Measurements from ENCODE around the gene TBL3. TPM values are rescaled to one million over a fixed set of nuclear protein-coding genes. Genes with fewer than 3 reads are reported as not detected.

Gene TBL3
- total RNA-seq, 1 experiment from 2014 or later = 68.9 TPM

DNA sequence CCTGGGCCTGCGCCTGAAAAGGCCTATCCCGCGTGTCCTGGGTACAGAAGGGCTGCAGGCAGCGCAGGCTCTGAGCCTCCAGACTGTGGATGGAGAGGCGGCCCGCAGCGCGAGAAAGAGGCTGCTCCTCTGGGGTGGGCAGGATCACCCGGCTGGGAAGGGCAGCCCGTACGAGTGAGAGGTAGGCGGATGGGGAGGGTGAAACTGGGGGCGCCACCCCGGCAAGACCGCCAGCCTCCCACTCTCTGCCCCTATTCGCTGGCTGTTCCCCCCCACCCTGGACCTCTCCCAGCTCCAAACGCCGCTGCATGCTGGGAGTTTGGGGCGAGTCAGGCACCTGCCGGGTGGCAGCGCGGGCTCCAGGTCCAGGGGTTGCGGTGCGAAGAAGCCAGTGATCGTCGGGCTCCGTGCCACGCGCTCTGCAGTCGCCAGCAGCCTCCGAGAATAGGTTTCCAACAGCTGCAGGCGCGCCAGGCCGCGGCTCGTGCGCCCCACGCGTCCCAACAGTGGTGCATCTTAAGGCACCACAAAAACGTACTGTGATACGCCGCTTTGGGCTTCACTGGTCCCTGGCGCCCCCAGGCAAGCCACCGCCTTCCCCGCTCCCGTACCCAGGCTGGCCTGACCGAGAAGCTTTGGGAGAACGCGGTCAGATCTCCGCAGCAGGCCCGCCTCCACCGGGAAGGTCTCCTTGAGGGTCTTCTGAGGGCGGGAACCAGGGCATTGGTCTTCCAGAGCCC, 8.3 kb downstream of the TBL3 start:
- no TSS peak for BruUV-seq (replicated peaks)
- Histone ChIP-seq H3K27me3 (ENCODE audit: insufficient read depth, low read length) (no peaks in the 10 kb centered on the region), H4K20me1 (ENCODE audit: insufficient read depth) (no peaks in the 10 kb centered on the region), H3K4me3 (replicated peaks in 1 of 2; ENCODE audit: low read depth in 1 of 2, low read length in 2 of 2) (peak overlapping the region; percentile 60 to 65), H3K4me2 (ENCODE audit: low read length) (peak overlapping the region; percentile 97), H3K9me3 (ENCODE audit: control insufficient read depth in 1 of 2, insufficient read depth in 1 of 2, low read depth in 1 of 2, low read length in 2 of 2) (no peaks in the 10 kb centered on the region), H2AFZ (ENCODE audit: low read depth, low read length, poor library complexity, severe bottlenecking) (no peak overlapping the region), H3K9ac (ENCODE audit: low read length) (peak overlapping the region; percentile 84), H3K4me1 (ENCODE audit: control insufficient read depth in 1 of 2, insufficient read depth in 2 of 2, low read length in 2 of 2) (peaks cover 43 to 69% of the 10 kb centered on the region in 2 experiments), H3K79me2 (ENCODE audit: insufficient read depth, low read length) (peaks cover 10% of the 10 kb centered on the region), H3K36me3 (ENCODE audit: control insufficient read depth in 1 of 2, insufficient read depth in 2 of 2, low read length in 2 of 2) (peaks cover 0 to 27% of the 10 kb centered on the region in 2 experiments; a peak in 2 of 4 replicates), H3K27ac (ENCODE audit: low read depth, low read length) (peak overlapping the region; percentile 88), H3K9me2 (ENCODE audit: insufficient read depth) (no peaks in the 10 kb centered on the region)
- intact Hi-C loops (cut with micrococcal nuclease) = no loop called here
- DNase-seq (ENCODE audit: low read depth, low spot score) (no peak), ATAC-seq (peak; percentile 5)
- CTCF ChIA-PET = interaction anchor here (1.7 kb wide), 1 partner anchor 160 kb away, joined by 8 read pairs; no protein-coding TSS in a partner anchor
- POLR2A ChIA-PET = interaction anchor here (1.5 to 12.5 kb wide), 4 partner anchors 10 to 175 kb away, joined by 5 to 104 read pairs (median 10); partner anchors contain the start of genes NDUFB10, RNF151, RPS2 and TRAF7
- TF ChIP-seq SIN3A (IDR thresholded peaks at IDR 0.05; ENCODE audit: low read depth) (no peak), POLR2AphosphoS5 (IDR thresholded peaks at IDR 0.05; ENCODE audit: low read depth, low read length) (peak; percentile 18; the same call in 1 of the 2 replicates)
- RAD21 ChIA-PET (ENCODE audit: low non-redundant PET in 1 of 2, low total read pairs in 2 of 2, uncharacterized antibody in 2 of 2, unreplicated experiment in 2 of 2) = no interaction called here

DNA sequence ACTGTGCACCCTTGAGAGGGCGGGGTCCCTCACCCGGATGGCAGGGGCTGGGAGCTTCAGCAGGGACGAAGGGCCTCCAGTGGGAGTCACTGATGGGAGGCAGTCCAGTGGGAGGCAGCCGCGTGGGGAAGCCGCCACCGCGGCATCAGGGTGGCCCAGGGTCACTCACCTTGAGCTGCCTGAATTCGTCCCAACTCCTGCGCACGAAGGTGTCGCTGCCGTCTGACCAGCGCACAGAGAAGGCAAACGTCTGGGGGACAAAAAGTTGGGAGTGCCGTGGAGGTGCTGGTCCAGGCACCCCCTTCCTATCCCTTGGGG, 8.9 kb downstream of the TBL3 start:
- POLR2A ChIA-PET = interaction anchor here (2.0 to 12.5 kb wide), 3 partner anchors 15 to 174 kb away, joined by 5 to 104 read pairs (median 14); partner anchors contain the start of genes NDUFB10, RNF151, RPS2 and TRAF7
- Histone ChIP-seq H3K4me3 (replicated peaks in 1 of 2; ENCODE audit: low read depth in 1 of 2, low read length in 2 of 2) (peak overlapping the region; percentile 60 to 65), H3K4me1 (ENCODE audit: control insufficient read depth in 1 of 2, insufficient read depth in 2 of 2, low read length in 2 of 2) (peaks cover 49 to 74% of the 10 kb centered on the region in 2 experiments), H3K79me2 (ENCODE audit: insufficient read depth, low read length) (peaks cover 15% of the 10 kb centered on the region), H3K9me3 (ENCODE audit: control insufficient read depth in 1 of 2, insufficient read depth in 1 of 2, low read depth in 1 of 2, low read length in 2 of 2) (no peaks in the 10 kb centered on the region), H3K9ac (ENCODE audit: low read length) (peak overlapping the region; percentile 84), H4K20me1 (ENCODE audit: insufficient read depth) (no peaks in the 10 kb centered on the region), H3K4me2 (ENCODE audit: low read length) (peak overlapping the region; percentile 97), H3K27ac (ENCODE audit: low read depth, low read length) (peak overlapping the region; percentile 88; the same call in 1 of the 2 replicates), H3K27me3 (ENCODE audit: insufficient read depth, low read length) (no peaks in the 10 kb centered on the region), H3K36me3 (ENCODE audit: control insufficient read depth in 1 of 2, insufficient read depth in 2 of 2, low read length in 2 of 2) (peaks cover 1 to 22% of the 10 kb centered on the region in 2 experiments; a peak in 2 of 4 replicates), H3K9me2 (ENCODE audit: insufficient read depth) (no peaks in the 10 kb centered on the region), H2AFZ (ENCODE audit: low read depth, low read length, poor library complexity, severe bottlenecking) (no peak overlapping the region)
- RAD21 ChIA-PET (ENCODE audit: low non-redundant PET in 1 of 2, low total read pairs in 2 of 2, uncharacterized antibody in 2 of 2, unreplicated experiment in 2 of 2) = no interaction called here
- TF ChIP-seq POLR2A (IDR thresholded peaks at IDR 0.05; ENCODE audit: borderline replicate concordance, extremely low read depth, insufficient read depth, insufficient read length) (peak; percentile 13), MAX (IDR thresholded peaks at IDR 0.05) (no peak)
- no peak for ATAC-seq
- CTCF ChIA-PET = no interaction called here
- BruUV-seq (replicated peaks) = no TSS peak
- intact Hi-C loops (cut with micrococcal nuclease) = no loop called here
- no peak for DNase-seq (ENCODE audit: low read depth, low spot score)

All from HCT116 (cell line).